Stimulated activated CD4-positive, alpha-beta T cell treated with anti-CD3 and anti-CD28 coated beads, Interleukin-12 subunit alpha, Interleukin-12 subunit beta, amount 100 ng/mL, for 4 hours (primary cell): ENCODE measurements around the gene CNTNAP3B.
"Not testable (repeated sequence)": the region's sequence is repeated elsewhere in the genome, so short reads cannot be mapped to it uniquely, and the experiment has no call there.

Experiments
- DNase-seq: peaks from one replicate; pipeline ENCODE4 v3.0.0-alpha.2; 2020

The CNTNAP3B gene

GRCh38 chr9:42129073-42129729 is at the start of gene CNTNAP3B:
TSS of gene CNTNAP3B (minus strand) at chr9:42129426. CDS start at chr9:42129094, 332 bp downstream.
- DNase-seq, result not testable (repeated sequence)

DNA sequence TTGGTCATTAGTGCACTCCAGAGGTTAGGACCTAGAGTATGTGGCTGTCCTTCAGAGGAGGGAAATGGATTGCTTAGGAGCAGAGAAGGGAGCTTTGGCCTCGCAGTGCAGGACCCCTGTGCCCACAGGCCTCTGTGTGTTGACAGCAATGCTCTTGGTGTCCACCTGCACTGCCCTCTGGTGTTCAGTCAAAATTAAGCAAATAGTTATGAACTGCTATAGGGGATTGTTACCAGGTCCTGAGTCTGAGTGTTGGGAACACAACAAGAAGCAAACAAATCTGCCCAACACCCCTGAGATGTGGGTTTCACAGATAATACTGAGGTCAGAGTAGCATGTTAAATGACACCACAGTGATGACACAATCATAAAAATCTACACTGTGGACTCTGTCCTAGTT is 31.1 kb upstream of the CNTNAP3B start:
- DNase-seq, result not testable (repeated sequence)

DNA sequence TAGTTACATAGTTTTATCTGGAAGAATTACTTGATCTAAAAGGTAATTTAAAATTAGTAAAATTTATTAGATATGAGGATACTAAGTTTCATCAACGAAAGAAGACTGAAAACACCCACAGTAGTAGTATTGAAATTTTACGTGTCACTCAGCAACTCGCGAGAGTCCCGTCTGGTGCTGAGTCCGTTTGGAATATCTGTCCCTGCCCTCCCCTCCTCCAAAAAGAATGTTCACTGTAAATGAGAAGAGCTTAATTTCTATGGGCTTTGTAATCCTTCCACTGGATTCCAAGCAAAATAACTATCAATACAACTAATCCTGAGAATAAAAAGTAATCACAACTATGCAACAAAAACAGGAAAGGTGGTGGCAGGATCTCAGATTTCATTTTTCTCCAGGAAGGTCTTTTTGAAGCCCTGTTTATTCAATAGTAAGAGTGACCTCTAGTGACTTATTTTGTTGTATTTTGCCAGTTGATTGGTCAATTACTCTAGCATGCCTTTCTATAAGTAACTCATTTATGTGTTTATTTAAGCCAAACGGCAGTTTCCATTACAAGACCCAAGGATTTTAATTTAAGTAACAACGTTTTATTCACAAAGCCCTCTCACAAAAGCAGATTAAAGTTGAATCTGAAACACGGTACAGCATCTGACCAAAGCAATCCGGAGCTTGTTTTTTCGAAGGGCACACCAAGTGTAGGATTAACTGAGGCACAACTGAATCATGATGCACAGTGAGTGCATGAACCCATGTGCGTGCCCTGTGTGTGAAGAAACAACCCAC is 2.0 kb downstream of the CNTNAP3B start:
- DNase-seq, result not testable (repeated sequence)

GRCh38 chr9:42121007-42121406 is 8.2 kb downstream of the CNTNAP3B start:
- not testable (repeated sequence) for DNase-seq

DNA sequence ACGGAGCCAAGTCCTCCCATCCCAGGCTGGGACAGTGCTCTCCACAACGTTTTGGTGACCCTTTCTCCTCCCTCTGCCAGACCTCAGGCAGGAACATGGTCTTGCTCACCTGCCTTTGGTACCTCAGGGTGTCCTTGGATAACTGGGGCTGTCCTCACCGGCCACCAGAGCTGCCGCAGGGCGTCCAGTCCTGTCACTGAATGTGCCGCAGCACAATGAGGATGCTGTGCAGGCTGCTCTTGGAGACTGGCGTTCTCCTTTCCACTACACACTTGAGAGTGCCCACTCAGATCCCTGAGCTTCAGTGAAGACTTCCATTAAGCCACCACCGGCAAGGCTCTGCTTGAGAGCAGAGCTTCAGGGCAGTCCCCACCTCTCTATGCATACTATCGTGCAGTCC is 33.3 kb downstream of the CNTNAP3B start:
- DNase-seq, result not testable (repeated sequence)

DNA sequence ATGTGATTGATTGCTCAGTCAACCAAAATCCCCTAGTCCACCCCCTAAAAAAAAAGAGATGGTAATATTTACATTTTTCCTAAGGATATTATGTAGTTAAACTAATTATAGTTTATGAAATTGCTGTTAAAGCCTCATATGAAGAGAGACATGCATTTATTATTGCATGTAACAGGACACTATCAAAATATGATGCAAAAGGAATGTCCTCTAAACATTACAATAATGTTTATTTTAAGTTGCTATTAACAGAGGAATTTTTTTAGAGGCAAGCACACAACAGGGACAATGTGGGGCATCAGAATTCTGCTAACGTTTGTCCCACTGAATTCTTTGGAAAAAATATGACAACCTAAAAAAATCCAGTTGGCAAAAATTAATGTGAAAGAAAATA is 44.7 kb downstream of the CNTNAP3B start:
- not testable (repeated sequence) for DNase-seq

DNA sequence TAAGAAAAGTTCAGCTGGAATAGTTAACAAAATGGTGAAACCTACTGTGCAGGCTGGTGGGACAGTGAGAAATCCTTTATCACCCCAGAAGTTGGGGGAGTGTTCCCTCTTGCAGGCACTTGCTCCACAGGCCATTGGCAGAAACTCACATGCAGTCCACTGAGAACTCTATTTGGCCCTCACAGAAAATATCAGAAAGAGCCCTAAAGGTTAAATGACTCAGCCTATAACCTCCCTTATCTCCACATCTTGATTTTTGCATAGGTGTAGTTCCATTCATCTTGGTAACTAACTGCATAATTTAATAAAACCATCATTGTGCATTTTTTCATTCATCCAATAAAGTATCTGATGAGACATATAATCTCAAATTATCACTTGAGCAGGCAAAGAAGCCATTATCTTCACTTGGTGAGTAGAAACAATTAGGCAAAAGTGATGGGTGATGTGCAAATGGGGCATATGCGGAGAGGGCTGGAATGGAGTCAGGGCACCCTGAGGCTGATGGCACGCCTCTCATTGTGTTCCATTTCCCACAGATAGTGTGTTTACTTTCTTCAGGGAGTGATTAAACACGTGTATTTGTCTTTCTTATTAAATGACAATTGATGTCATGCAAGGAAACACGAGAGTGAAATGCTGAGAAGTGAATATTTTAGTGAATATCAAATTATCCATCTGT is 45.2 kb downstream of the CNTNAP3B start:
- not testable (repeated sequence) for DNase-seq

DNA sequence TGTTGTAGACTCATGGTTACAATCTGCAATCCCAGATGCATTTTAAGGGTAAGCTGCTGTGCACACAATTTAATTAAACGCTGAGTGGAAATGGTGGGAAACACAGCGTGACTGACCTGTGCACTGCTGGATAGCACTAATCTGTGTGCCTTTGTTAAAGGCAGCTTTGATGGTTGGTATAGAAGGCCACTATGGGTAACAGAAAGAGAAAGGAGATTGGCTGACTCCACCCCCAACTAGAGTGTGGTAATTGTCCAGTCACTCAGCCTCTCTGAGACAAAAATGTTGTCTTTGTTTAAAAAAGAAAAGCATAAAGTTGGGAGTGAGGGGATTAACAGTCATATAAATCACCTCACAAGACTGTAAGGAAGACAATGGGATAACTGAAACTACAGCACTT is 48.9 kb downstream of the CNTNAP3B start:
- not testable (repeated sequence) for DNase-seq

GRCh38 chr9:42074868-42075267 is 54.4 kb downstream of the CNTNAP3B start:
- not testable (repeated sequence) for DNase-seq

- DNase-seq, result not testable (repeated sequence)
Observed at GRCh38 chr9:42071026-42071425, 58.2 kb downstream of the CNTNAP3B start.

DNA sequence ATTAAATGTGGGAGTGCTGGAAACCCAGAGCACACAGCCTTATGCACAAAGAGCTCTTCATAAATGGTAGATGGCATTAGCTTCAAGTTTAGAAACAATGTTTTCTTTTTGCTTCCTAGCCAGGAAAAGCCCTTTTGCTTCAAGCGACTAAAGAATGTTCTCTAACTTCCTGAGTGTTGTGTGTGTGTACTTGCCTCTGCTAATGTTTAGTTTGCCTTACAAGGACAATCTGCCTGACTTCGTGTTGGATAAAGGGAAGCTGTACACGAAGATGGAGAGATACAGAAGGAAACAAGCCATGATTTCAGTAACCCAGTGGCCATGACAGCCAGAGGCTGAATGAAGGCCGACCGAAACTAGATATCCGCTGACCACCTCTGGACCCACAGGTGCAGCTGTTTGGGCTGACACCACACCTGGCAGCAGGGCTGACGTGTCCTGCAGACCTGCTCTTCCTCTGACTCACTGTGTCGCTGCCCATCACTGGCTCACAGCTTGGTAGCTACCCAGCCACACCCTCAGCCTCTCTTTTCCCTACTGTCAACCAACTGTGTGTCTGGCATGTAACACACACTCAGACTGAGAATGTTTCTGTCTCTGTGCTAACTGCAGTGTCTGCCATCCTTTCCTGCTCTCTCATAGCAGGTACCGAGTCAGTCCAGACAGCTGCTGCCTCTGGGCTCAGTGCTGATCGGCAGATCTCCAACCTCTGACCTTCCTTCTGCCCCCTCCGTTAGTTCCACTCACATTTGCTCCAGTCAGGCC is 59.0 kb downstream of the CNTNAP3B start:
- DNase-seq, result not testable (repeated sequence)

GRCh38 chr9:42053874-42054273 is 75.4 kb downstream of the CNTNAP3B start:
- DNase-seq, result not testable (repeated sequence)

GRCh38 chr9:42050701-42051100 is 78.5 kb downstream of the CNTNAP3B start:
- not testable (repeated sequence) for DNase-seq

DNA sequence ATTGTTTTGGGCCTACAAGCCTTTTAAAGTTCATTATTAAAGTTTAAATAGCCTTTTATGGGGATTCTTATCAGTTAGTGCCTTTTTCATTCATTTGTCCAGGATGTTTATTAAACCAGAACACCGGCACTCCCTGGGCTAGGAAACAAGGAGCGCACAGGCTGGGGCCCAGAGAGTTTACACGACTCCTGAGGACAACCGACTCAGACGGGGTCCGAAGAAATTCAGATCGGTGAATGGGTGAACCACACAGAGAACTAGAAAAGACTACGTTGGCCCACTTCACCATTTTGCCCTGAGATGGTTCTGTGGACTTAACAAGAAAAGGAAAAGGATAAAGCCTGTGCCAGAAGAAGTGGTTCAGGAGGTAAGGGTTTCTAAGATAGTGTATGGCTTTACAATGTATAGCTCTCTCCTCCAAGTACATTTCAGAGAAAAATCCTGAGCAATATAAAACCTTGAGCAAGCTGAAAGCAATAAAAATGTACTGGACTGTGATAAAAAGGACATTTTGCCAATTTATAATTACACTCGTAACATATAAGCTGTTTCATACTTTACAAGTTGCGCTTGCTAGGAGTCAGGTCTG is 84.7 kb downstream of the CNTNAP3B start:
- DNase-seq, result not testable (repeated sequence)

DNA sequence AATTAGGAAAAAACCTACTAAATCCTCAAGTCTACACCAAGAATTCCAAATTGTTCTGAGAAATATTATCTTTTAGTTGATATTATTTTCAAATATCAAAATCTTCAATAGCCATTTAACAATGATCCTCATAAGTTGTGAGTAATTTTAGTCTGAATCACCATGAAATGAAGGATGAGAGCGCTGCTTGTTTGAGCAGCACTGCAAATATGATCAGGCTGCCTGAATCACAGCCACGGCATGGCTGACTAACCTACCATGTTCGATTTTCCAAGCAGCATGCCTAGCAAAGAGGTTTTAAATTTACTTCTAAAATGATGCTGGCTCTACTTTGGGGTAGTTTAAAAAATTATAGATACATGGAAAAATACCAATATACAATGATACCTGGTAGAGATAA is 95.7 kb downstream of the CNTNAP3B start:
- DNase-seq, result not testable (repeated sequence)

GRCh38 chr9:42020639-42021038 is 108.6 kb downstream of the CNTNAP3B start:
- DNase-seq, result not testable (repeated sequence)

- not testable (repeated sequence) for DNase-seq
Observed at GRCh38 chr9:42018220-42018922, 110.9 kb downstream of the CNTNAP3B start.

GRCh38 chr9:42014317-42014716 is 114.9 kb downstream of the CNTNAP3B start:
- DNase-seq, result not testable (repeated sequence)

DNA sequence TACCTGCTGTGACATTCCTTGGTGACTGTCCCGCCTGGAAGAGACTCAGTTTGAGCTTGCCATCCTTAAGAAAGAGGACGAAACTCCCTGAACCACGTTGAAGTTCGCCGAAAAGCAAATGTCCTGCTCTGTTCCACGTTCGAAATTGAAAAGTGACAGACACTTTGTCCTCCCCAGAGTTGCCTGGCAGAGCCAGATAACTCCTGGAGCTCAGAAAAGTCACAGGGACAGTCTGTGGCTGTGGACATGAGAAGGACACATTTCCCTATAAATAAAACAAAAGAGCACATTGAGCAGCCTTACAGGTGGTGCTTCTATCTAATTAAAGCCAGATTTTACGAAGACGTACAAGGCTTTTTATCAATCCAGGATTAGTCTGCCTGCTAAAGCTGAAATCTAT is 137.6 kb downstream of the CNTNAP3B start:
- not testable (repeated sequence) for DNase-seq

DNA sequence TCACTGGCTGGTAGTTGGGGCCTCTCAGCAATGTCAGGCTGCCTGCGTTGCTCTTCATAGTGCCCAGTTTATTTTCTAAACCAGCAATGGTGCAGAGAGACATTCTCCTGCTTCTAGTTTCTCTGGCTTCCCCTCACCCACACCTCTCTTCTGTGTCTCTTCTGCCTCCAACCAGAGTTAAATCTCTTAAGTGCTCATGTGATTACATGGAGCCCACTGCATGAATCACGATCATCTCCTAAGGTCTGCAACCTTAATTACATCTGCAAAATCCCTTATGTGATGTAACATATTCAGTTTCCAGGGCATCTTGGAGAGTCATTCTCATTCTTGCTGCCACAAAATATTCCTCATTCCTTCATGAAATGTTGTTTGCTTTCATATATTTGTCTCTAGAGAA is 149.0 kb downstream of the CNTNAP3B start:
- DNase-seq, result not testable (repeated sequence)

GRCh38 chr9:41977965-41978600 is 151.1 kb downstream of the CNTNAP3B start:
- not testable (repeated sequence) for DNase-seq
